NCI-H82 (cell line): ENCODE data around the gene DPCD.

Experiments
- DNase-seq: peaks from one replicate; lab custom pipeline; 2025; lab: John Stamatoyannopoulos, UW

DPCD gene

GRCh38 chr10:101587725-101588653, at the start of gene DPCD, which contains the start of gene POLL:
TSS of gene DPCD (plus strand) at chr10:101588321. CDS start at chr10:101588337, 16 bp downstream.
TSS of gene POLL (minus strand) at chr10:101588257. CDS start at chr10:101587360, 897 bp downstream.
- DNase-seq, result peak; percentile 97

GRCh38 chr10:101538446-101538845, 49.7 kb upstream of the DPCD start:
- no peak for DNase-seq

GRCh38 chr10:101545898-101546297, 42.2 kb upstream of the DPCD start:
- peak; percentile 89 for DNase-seq

- DNase-seq, result no peak
These were observed 37.2 kb upstream of the DPCD start for GRCh38 chr10:101550965-101551364.

- no peak for DNase-seq
These were observed 35.7 kb upstream of the DPCD start for GRCh38 chr10:101552442-101552841.

- DNase-seq, result no peak
These were observed 30.6 kb upstream of the DPCD start for GRCh38 chr10:101557541-101557940.

- DNase-seq, result no peak
These were observed 29.9 kb upstream of the DPCD start for GRCh38 chr10:101558204-101558603.

- DNase-seq, result no peak
These were observed 29.2 kb upstream of the DPCD start for GRCh38 chr10:101558671-101559595.

- DNase-seq, result peak; percentile 47
These were observed 28.4 kb upstream of the DPCD start for GRCh38 chr10:101559596-101560297.

GRCh38 chr10:101560298-101561067, 27.6 kb upstream of the DPCD start:
- no peak for DNase-seq

- DNase-seq, result peak; percentile 26
These were observed 26.8 kb upstream of the DPCD start for GRCh38 chr10:101561068-101561915.

GRCh38 chr10:101562231-101562630, 25.9 kb upstream of the DPCD start:
- DNase-seq, result no peak

GRCh38 chr10:101563007-101563406, 25.1 kb upstream of the DPCD start:
- no peak for DNase-seq

GRCh38 chr10:101563497-101564040, 24.6 kb upstream of the DPCD start:
- DNase-seq, result no peak

- DNase-seq, result no peak
These were observed 23.6 kb upstream of the DPCD start for GRCh38 chr10:101564490-101564991.

GRCh38 chr10:101565370-101565900, 22.7 kb upstream of the DPCD start:
- no peak for DNase-seq

GRCh38 chr10:101565936-101566332, 22.2 kb upstream of the DPCD start:
- no peak for DNase-seq

GRCh38 chr10:101566333-101567164, 21.6 kb upstream of the DPCD start:
- DNase-seq, result no peak
